Activated CD8-positive, alpha-beta T cell treated with anti-CD3 and anti-CD28 coated beads for 36 hours (primary cell): Measurements from ENCODE around the gene FNDC1. TPM values are rescaled to one million over a fixed set of nuclear protein-coding genes. Genes with fewer than 3 reads are reported as not detected.
"Not testable (repeated sequence)": the region's sequence is repeated elsewhere in the genome, so short reads cannot be mapped to it uniquely, and the experiment has no call there.

Source experiments
- ATAC-seq: fragments of 200-7000 bp; cut with Tn5 transposase; one replicate; pipeline ENCODE4 v1.10.0; 2021; ENCODE audit warnings: mild to moderate bottlenecking, moderate library complexity
- CTCF ChIA-PET: fragments of 350-600 bp; sonication (Branson Sonifier 250); formaldehyde crosslinking; loops from one replicate; lab custom pipeline; 2021; ENCODE audit warnings: antibody characterized with exemption; lab: Charles Lee
- POLR2A ChIA-PET: fragments of 350-600 bp; sonication (Branson Sonifier 250); formaldehyde crosslinking; loops from one replicate; lab custom pipeline; 2021; ENCODE audit warnings: antibody characterized with exemption; lab: Charles Lee
- DNase-seq: peaks from one replicate; pipeline ENCODE4 v3.0.0-alpha.2; 2020
- H3K27ac Mint-ChIP-seq: one replicate; pipeline ENCODE4 v1.8.0; 2021; ENCODE audit warnings: mild to moderate bottlenecking, mixed read lengths
- H3K27me3 Mint-ChIP-seq: one replicate; pipeline ENCODE4 v1.8.0; 2021; ENCODE audit warnings: mixed read lengths
- H3K36me3 Mint-ChIP-seq: one replicate; pipeline ENCODE4 v1.8.0; 2021; ENCODE audit warnings: low read depth, mixed read lengths
- H3K4me1 Mint-ChIP-seq: one replicate; pipeline ENCODE4 v1.8.0; 2021; ENCODE audit warnings: low read depth, mixed read lengths
- H3K4me3 Mint-ChIP-seq: one replicate; pipeline ENCODE4 v1.8.0; 2021; ENCODE audit warnings: mild to moderate bottlenecking, moderate library complexity, mixed read lengths
- H3K9me3 Mint-ChIP-seq: one replicate; pipeline ENCODE4 v1.8.0; 2021; ENCODE audit warnings: mixed read lengths
- intact Hi-C: fragments of 100-400 bp; cut with micrococcal nuclease; formaldehyde crosslinking; loops from one replicate; pipeline ENCODE4 v1.10.0; 2022
- total RNA-seq, 2 experiments: library from RNA; stranded (reverse); gene quantifications; one replicate each; pipeline ENCODE4 v1.2.3, GENCODE V29; 2021
- TF ChIP-seq, protein P1 (sequence below): fragments of 200-600 bp; IDR thresholded peaks from one replicate; pipeline ENCODE4 v1.8.0; 2022; ENCODE audit warnings: antibody characterized with exemption, mild to moderate bottlenecking

The FNDC1 gene
- total RNA-seq, 2 experiments from 2014 or later: not detected

DNA sequence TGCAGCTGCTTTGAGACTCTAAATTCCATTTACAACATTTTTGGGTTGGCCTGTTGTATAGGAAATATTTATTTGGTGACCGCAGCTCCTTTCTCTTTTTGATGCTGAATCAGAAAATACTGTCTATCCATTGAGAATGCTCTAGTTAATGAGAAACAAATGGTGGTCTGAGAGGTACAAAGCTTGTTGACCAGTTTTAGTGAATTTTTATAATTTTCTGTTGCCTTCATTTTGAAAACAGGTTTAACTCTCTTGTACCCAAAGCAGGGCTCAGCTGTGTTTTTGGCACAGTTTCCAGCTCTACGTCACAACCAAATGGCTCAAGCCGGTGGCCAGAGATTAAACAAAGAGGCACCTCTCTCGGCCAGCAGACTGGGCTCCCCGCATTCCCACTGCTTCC, 113.2 kb downstream of the FNDC1 start:
- intact Hi-C loops: no loop called here
- H3K27me3 Mint-ChIP-seq: peaks cover 5% of the 10 kb centered on the region
- H3K36me3 Mint-ChIP-seq: no peaks in the 10 kb centered on the region
- ChIA-PET POLR2A (no interaction called here), CTCF (interaction anchor here (2.7 kb wide), 1 partner anchor 30 kb away, joined by 9 read pairs; no protein-coding TSS in a partner anchor)
- DNase-seq (no peak), ATAC-seq (no peak)
- H3K4me1 Mint-ChIP-seq: no peaks in the 10 kb centered on the region
- H3K4me3 Mint-ChIP-seq: no peak overlapping the region
- TF ChIP-seq, protein P1, sequence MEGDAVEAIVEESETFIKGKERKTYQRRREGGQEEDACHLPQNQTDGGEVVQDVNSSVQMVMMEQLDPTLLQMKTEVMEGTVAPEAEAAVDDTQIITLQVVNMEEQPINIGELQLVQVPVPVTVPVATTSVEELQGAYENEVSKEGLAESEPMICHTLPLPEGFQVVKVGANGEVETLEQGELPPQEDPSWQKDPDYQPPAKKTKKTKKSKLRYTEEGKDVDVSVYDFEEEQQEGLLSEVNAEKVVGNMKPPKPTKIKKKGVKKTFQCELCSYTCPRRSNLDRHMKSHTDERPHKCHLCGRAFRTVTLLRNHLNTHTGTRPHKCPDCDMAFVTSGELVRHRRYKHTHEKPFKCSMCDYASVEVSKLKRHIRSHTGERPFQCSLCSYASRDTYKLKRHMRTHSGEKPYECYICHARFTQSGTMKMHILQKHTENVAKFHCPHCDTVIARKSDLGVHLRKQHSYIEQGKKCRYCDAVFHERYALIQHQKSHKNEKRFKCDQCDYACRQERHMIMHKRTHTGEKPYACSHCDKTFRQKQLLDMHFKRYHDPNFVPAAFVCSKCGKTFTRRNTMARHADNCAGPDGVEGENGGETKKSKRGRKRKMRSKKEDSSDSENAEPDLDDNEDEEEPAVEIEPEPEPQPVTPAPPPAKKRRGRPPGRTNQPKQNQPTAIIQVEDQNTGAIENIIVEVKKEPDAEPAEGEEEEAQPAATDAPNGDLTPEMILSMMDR: no peak
- peaks cover 4% of the 10 kb centered on the region for H3K9me3 Mint-ChIP-seq
- H3K27ac Mint-ChIP-seq: no peak overlapping the region

DNA sequence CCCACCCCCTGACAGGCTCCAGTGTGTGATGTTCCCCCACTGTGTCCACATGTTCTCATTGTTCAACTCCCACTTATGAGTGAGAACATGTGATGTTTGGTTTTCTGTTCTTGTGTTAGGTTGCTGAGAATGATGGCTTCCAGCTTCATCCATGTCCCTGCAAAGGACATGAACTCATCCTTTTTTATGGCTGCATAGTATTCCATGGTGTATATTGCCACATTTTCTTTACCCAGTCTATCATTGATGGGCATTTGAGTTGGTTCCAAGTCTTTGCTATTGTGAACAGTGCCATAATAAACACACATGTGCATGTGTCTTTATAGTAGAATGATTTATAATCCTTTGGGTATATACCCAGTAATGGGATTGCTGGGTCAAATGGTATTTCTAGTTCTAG, 115.5 kb downstream of the FNDC1 start:
- intact Hi-C loops, H3K27ac Mint-ChIP-seq, H3K36me3 Mint-ChIP-seq, H3K4me1 Mint-ChIP-seq, CTCF ChIA-PET, H3K27me3 Mint-ChIP-seq, H3K9me3 Mint-ChIP-seq, POLR2A ChIA-PET, DNase-seq, H3K4me3 Mint-ChIP-seq, ATAC-seq: not testable (repeated sequence)

DNA sequence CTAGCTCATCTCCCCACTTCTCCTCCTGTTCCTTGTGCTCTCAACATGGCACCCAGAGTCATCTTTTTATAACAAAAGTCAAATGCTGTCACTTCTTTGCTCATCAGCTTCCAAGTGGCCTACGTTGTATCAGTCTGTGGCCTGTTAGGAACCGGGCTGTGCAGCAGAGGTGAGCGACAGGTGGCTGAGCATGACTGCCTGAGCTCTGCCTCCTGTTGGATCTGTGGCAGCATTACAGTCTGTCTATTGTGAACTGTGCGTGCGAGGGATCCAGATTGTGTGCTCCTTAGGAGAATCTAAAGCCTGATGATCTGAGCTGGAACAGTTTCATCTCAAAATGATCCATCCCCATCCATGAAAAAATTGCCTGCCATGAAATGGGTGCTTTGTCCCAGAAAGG, 129.6 kb downstream of the FNDC1 start:
- ChIA-PET POLR2A (no interaction called here), CTCF (interaction anchor here (1.1 kb wide), 1 partner anchor 124 kb away, joined by 3 read pairs; no protein-coding TSS in a partner anchor)
- TF ChIP-seq, protein P1: no peak
- ATAC-seq (no peak), DNase-seq (no peak)
- Mint-ChIP-seq H3K9me3 (no peaks in the 10 kb centered on the region), H3K4me3 (no peak overlapping the region), H3K36me3 (no peaks in the 10 kb centered on the region), H3K4me1 (no peaks in the 10 kb centered on the region), H3K27ac (no peak overlapping the region), H3K27me3 (peaks cover 12% of the 10 kb centered on the region)
- intact Hi-C loops: no loop called here

DNA sequence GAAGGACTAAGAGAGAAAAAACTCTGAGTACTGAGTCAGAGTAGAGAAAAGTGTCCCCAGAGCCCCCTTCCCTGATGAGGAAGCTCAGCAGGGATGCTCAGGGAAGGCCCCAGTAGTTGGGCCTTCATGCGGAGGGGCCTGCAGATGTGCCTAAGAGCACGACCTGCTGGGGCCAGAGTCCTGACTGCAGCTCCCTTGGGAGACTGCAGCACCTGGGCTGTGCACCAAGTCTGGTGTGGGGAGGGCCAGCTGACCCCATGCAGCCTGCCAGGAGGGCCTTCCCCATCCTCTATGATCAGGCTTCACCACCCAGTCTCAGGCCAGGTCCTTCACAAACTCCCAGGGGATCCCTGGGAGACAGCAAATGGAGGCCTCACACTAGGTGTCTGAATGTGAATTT, 130.4 kb downstream of the FNDC1 start:
- ATAC-seq: no peak
- CTCF ChIA-PET: no interaction called here
- intact Hi-C loops: no loop called here
- Mint-ChIP-seq H3K4me3 (no peak overlapping the region), H3K36me3 (no peaks in the 10 kb centered on the region), H3K27me3 (peaks cover 17% of the 10 kb centered on the region), H3K9me3 (no peaks in the 10 kb centered on the region), H3K4me1 (no peaks in the 10 kb centered on the region), H3K27ac (no peak overlapping the region)
- no peak for DNase-seq
- POLR2A ChIA-PET: no interaction called here
- TF ChIP-seq, protein P1: no peak

DNA sequence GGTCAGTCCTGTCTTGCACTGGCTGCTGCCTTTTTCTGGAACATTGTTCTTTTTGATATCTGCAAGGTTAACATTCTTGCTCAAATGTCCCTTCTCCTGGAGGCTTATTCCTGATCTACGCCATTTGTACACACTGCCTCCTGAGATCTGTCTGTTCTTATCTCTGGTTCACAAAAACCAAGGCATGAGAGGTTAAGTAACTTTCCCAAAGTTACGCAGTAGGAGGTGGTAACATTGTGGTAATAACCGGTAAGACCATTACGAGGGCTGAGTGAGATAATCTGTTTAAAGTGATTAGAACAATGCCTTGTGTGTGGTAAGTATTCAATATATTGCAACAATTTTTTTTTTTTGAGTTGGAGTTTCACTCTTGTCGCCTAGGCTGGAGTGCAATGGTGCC, 132.1 kb downstream of the FNDC1 start:
- peaks cover 12% of the 10 kb centered on the region for H3K27me3 Mint-ChIP-seq
- intact Hi-C loops: no loop called here

More for the DNA sequence above, 132.1 kb downstream of the FNDC1 start:
- Mint-ChIP-seq H3K4me3 (no peak overlapping the region), H3K27ac (no peak overlapping the region), H3K9me3 (no peaks in the 10 kb centered on the region), H3K4me1 (no peaks in the 10 kb centered on the region), H3K36me3 (no peaks in the 10 kb centered on the region)
- DNase-seq: no peak
- POLR2A ChIA-PET: no interaction called here
- CTCF ChIA-PET: no interaction called here
- TF ChIP-seq, protein P1: no peak
- no peak for ATAC-seq
